Embryonic facial prominence (tissue), 1 donor: Measurements from ENCODE around the gene PHOSPHO1.
"Not testable (repeated sequence)": the region's sequence is repeated elsewhere in the genome, so short reads cannot be mapped to it uniquely, and the experiment has no call there.

Source experiments
- DNase-seq: peaks from one replicate; pipeline ENCODE4 v3.0.0-alpha.2; 2016; ENCODE audit errors: extremely low spot score

PHOSPHO1 gene

DNA sequence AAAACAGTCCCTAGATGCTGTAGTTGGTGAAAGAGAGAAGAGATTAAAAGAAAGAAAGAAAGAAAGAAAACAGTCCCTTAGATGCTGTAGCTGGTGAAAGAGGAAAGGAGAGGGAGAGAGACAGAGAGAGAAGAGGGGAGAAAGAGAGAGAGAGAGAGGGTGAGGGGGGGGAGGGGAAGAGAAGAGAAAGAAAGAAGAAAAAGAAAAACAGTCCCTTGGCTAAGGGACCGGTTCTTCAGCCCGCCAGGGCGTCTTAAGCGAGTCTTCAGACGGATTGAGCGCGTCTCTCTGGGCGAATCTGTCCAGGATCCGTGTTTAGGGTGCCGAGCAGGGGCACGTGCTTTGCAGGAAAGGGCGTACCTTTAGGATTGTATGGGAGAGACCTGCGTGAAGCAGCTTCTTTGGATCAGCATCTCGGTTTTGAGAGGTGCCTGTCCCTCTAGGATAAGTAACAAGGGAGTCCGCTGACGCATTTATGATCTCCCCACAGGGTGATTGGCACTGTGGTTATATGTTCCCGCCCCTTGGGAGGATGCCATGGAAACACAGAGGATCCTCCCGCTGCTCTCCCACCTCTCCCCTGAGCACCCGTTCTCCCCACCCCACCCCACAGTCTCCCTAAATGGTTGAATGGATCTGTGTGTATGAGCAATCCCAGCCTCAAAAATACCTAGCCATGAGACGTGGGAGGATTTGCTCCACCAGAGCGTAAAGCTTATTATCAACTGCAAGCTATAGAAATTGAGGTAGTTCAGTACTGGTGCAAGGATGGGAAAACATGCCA is 36.9 kb downstream of the PHOSPHO1 start:
- peak; percentile 25 for DNase-seq

DNA sequence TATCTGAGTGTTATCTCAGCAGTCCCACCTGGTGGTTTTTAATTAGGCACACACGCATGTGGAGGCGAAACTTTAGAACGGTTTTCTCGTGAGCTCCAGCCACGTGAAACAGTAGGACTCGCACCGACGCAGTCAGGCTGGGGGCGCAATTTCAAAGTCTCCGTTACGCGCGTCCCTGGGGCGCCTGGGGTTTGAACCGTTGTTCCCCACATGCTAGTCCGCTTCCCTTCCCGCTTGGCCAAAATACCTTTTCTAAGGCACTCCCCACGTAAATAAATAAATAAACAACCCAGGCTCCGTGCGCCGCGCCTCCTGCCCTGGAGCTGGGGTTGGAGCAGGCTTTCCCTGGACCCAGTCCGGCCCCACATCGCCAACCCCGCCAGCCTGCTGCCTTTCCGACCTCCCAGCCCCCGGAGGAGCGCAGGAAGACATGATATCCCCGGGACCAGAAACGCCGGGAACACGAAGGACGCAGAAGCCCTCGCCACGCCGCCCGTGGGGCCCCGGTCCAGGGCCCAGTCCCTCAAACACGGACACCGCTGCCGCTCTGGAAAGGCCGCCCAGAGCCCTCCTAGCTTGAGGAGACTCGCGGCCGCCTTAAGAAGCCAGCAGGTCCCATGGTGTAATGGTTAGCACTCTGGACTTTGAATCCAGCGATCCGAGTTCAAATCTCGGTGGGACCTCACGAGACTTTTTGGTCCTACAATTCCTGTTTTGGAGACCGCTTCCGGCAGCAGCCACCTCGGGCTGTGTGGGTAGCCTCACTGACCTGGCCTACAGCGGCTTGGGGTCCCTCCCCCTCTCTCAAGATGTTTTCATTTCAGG is 38.5 kb downstream of the PHOSPHO1 start:
- DNase-seq: peak; percentile 75

DNA sequence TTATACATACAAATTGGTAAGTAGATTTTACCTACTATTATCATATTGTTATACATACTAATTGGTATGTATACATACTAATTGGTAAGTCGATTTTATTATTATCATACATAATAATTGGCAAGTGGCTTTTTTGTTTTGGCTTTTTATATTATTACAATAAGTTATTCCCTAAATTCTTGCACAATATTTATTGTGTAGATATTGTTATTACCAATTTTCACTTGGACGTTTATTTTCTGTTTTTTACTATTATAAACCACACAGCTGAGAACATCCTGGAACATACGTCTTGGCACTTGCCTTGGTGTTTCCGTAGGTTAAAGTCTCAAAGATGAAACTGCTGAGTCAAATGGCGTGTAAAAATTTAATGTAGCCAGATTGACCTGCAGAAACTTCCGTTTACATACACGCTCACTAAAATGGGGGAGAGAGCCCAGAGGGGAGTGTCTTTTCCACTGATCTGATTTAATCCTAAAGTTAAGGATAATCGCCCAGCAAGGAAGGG is 39.1 kb downstream of the PHOSPHO1 start:
- no peak for DNase-seq

DNA sequence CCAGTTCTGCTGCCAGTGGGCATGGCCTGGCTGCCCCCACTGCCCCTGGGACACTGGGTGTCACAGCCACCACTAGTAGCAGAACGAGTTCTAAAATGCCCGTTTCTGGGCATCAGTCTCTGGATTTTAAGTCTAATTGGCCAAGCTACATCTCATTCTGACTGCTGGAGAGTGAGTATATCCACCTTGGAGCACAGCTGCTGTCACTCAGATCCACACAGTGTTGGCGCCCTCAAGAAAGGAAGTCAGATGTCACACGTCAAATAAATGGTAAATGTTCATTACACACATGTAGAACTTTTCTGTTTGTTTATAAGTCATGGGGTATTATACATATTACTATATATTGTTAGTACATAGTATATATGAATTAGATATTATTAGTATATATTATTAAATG is 39.7 kb downstream of the PHOSPHO1 start:
- no peak for DNase-seq

DNA sequence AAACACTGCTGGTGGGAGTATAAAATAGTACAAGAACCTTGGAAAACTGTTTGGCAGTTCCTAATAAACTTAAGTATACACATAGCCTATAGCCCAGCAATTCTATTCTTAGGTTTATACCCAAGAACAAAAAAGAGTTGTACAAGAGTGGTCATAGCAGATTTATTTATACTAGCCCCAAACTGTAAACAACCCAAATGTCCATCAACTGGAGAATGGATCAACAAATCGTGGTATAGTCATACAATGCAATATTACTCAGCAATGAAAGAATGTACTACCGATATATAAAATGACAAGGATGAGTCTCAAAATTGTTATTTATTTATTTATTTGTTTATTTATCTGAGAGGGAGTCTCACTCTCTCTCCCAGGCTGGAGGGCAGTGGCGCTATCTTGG is 43.3 kb downstream of the PHOSPHO1 start:
- no peak for DNase-seq

DNA sequence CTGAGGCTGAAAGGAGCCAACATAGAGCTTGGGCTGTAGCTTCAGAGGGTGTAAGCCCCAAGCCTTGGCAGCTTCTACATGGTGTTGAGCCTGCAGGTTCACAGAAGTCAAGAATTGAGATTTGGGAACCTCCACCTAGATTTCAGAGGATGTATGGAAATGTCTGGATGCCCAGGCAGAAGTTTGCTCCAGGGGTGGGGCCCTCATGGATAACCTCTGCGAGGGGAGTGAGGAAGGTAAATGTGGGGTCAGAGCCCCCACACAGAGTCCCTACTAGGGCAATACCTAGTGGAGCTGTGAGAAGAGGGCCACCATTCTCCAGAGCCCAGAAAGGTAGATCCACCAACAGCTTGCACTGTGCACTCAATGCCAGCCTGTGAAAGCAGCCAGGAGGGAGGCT is 45.2 kb downstream of the PHOSPHO1 start:
- DNase-seq: not testable (repeated sequence)

DNA sequence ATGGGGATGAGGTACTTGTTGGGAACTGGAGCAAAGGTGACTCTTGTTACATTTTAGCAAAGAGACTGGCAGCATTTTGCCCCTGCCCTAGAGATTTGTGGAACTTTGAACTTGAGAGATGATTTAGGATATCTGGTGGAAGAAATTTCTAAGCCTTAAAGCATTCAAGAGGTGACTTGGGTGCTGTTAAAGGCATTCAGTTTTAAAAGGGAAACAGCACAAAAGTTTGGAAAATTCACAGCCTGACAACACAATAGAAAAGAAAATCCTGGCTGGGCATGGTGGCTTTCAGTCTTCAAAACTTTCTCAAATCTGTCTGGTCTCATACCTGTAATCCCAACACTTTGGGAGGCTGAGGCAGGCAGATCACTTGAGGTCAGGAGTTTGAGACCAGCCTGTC is 46.1 kb downstream of the PHOSPHO1 start:
- DNase-seq: not testable (repeated sequence)

DNA sequence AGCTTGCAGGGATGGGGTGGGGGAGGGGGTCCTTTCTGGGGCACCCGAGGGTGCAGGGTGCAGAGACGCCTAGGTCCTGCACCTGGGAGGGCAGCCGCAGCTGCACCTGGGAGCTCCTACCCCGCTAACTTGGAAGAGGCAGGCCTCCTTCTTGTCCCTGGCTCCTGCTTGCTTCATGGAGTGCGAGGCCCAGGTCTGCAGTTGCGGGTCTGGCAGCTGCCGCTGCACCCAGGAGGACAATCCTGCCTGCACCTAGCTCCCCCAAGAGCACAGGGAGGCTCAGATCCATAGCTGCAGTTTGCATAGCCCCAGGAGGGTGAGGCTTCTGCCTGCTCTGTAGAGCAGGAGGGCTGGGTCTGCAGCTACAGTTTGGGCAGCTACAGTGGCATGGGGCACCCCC is 46.8 kb downstream of the PHOSPHO1 start:
- no peak for DNase-seq

DNA sequence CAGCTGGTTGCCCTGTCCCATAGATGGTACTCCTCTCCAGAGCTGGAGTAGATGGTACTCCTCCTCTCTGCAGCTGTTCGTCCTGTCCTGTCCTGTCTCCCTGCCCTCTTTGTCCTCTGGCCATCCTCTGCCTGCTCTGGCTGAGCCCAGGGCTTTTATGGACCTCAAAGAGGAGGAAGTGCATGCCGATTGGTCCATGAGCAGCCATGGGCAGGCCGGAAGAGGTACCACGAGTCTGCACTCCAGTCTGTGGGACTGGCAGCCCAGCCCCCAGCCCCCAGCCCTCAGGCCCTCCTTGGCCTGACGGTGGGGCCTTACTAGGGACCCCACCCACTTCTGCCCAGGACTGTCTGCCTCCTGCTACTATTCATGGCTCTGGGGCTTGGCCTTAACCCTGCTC is 47.2 kb downstream of the PHOSPHO1 start:
- DNase-seq: no peak

DNA sequence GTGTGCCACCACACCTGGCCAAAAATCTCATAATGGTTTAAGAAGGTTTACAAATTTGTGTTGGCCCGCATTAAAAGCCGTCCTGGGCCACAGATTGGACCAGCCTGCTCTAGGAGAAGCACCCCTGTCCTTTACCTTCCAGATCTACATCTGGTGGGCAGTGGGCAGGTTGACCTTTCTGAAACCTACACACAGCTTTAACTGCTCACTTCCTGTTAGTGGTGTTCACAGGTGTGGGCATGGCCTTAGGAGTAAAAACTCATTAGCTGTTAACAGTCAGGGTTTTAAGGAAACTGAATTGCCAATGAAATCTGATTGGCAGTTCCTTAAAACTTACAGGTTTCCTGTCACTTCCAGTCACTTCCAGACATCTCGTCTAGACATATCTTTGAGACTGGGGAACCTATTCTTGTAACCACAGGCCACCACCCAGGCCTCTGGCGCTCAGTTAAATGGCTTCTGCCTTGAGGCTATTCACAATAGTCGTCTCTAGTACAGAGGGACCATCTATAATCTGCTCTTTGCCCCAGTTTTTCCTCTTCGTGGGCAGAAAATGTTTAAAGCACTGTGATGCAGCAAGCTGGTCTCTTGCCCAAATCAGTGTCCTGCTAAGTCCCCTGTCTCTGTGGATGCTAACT is 49.5 kb downstream of the PHOSPHO1 start:
- no peak for DNase-seq

DNA sequence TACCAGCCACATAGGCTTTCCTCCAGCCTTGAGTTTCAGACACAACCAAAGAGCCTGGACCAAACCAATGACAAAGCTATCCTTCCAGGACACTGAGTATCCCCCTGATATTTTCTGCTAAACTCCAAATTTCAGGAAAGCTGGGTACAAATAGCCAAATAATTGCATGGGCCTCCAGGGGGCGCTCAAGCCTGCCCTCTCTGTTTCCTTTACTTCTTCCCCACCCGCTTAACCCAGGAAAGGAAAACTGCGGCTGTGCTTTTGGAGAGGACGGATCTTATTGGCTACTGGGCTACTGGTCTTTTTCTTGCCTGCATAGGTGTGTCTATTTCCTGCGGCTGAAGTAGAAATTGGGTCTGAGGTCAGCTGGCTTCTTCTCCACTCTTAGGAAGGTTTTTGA is 50.3 kb downstream of the PHOSPHO1 start:
- DNase-seq: no peak

DNA sequence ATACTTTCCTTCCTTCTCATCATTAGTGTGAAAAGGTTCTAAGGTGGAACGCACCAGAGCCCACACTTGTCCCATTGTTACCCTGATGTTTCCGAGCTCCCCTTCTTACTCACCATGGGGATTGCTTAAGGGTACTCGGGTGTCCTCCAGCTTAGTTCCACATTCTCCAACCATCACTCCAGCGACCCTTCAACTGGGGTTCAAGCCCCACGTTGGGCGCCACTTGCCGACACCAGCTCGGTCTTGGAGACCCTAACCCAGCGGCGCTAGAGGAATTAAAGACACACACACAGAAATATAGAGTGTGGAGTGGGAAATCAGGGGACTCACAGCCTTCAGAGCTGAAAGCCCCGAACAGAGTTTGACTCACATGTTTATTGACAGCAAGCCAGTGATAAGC is 54.6 kb downstream of the PHOSPHO1 start:
- not testable (repeated sequence) for DNase-seq
